ENCODE measurements around the gene SAA1.
"Not testable (repeated sequence)": the region's sequence is repeated elsewhere in the genome, so short reads cannot be mapped to it uniquely, and the experiment has no call there.

SAA1 gene

DNA sequence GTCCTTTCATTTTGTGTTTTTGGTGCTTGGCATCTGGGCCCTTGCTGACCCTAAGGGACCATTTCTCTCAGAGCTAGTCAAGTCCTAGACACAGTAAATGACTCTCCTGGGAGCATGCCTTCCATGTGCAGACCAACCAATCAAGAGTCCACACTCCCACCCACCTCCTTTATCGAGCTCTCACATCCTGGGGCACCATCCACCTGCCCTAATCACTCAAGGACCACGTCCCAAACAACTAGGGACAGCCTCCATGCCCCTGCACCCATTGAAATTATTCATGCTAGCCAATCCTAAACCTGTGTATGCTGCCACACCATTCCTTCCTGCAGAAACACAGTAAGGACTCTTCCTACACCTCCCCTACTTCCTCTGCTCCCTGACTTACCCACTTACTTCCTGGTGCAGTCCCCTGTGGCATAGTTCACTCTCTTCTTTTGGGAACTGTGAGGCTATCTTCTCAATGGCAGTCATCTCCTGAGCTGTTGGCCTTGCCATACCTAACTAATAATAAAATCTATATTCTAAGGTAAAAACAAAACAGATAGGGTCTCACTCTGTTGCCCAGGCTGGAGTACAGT is 11.2 kb upstream of the SAA1 start:
- no peak for DNase-seq

DNA sequence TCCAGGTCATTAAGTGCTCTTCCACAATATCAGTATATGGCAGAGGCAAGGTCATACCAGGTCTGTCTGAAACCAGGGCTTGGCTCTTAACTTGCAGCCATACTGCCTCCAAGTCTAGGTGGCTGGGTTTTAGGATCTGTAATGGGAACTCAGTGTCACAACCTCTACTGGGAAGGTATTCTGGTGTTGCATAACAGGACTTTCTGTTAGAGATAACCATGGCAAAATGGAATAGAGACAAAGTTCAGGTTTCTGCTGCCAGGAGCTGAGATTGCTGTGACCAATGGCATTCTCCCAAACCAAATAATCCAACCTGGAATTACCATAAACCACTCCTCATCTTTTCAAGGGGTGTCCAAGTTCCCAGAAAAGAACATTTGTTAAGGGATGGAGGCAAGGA is 6.8 kb upstream of the SAA1 start:
- no peak for DNase-seq

DNA sequence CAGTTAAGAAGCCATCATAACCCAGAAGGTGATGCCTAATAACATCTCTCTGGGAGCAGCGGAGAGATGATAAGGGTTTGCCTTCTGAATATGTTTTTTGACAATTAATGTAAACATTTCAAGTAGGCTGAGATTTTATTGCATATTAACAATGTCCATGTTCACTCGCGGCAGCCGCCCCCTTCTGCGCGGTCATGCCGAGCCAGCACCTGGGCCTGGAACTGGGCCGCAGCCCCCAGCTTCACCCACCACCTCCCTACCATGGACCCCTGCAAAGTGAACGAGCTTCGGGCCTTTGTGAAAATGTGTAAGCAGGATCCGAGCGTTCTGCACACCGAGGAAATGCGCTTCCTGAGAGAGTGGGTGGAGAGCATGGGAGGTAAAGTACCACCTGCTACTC is 4.3 kb upstream of the SAA1 start:
- no peak for DNase-seq

DNA sequence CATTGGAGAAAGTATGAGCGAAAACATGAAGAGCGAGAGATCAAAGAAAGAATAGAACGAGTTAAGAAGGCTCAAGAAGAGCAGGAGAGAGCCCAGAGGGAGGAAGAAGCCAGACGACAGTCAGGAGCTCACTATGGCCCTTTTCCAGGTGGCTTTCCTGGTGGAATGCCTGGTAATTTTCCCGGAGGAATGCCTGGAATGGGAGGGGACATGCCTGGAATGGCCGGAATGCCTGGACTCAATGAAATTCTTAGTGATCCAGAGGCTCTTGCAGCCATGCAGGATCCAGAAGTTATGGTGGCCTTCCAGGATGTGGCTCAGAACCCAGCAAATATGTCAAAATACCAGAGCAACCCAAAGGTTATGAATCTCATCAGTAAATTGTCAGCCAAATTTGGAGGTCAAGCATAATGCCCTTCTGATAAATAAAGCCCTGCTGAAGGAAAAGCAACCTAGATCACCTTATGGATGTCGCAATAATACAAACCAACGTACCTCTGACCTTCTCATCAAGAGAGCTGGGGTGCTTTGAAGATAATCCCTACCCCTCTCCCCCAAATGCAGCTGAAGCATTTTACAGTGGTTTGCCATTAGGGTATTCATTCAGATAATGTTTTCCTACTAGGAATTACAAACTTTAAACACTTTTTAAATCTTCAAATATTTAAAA is 3.2 kb upstream of the SAA1 start:
- not testable (repeated sequence) for DNase-seq

DNA sequence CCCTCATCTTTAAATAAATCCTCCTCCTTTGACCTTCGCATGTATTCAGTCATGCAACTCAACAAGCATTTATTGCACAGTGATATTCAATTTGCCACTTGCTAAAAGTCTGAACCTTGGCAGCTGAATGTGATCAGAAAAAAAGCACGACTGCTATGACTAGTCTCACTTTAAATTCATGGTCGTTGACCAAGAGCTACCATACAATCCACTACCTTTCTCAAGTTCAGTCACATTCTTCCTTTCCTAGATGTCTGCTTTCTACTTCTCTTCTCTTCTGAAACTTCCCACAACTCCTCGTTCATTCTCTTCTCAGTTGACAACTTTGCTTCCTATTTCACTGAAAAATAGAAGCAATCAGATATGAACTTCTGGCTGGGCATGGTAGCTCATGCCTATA is 2.0 kb upstream of the SAA1 start:
- DNase-seq = no peak

DNA sequence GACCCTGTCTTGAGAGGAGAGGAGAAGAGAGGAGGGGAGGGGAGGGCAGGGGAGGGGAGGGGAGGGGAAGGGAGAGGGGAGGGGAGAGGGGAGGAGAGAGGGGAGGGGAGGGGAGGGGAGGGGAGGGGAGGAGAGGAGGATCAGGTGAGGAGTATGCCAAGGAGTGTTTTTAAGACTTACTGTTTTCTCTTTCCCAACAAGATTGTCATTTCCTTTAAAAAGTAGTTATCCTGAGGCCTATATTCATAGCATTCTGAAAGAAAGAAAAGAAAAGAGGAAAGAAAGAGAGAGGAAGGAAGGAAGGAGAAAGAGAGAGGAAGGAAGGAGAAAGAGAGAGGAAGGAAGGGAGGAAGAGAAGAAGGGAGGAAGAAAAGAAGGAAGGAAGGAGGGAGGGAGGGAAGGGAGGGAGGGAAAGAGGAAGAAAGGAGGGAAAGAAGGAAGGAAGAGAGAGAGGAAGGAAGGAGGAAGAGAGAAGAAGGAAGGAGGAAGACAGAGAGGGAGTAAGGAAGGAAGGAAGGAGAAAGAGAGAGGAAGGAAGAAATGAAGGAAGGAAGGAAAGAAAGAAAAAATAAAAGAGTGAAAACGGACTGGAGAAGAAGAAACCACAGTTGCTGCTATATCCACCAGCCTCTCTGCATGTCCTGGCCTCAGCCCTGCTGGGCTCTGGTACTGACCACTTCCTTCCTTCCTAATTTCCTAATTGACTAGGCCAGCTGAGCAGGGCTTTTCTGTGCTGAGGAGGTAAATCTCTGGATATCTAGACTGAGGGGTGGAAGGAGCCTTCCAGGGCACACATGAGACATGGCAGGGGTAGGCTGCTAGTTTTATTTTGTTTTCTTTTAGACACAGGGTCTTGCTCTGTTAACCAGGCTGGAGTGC is 1.1 kb upstream of the SAA1 start:
- DNase-seq = no peak

DNA sequence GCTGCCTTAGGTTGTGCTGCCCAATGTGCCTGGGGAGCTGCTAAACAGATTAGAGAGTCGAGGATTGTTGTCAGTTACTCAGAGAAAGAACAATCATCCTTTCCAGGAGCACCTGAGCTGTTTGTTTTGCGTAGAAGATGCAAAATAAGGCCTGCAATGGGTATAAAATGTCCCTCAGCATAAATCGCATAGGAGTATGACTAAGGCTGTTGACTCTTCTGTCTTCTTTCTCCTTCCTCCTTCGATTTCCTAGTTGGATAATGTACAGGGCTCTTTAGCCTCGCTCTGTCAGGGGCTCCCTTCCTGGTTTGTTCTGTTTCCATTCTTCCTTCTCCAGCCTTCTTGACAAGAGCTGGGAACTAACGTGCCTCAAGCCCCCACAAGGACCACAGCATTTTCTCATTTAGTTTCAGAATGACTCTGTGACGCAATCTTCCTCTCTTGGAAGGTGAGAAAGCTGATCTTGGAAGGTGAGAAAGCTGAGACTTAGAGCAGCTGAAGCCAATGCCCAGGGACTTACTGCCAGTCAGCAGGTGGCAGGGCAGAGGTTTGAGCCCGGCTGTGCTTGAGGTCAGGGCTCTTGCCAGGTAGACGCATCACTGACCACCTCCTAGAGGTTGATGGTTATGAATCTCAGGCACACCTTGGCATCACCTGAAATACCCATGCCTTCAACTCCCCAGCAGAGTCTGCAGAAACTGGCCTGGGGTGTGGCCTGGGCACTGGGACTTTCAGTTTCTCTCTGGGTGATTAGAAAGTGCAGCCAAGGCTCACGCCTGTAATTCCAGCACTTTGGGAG is 1.5 kb downstream of the SAA1 start:
- DNase-seq = not testable (repeated sequence)

DNA sequence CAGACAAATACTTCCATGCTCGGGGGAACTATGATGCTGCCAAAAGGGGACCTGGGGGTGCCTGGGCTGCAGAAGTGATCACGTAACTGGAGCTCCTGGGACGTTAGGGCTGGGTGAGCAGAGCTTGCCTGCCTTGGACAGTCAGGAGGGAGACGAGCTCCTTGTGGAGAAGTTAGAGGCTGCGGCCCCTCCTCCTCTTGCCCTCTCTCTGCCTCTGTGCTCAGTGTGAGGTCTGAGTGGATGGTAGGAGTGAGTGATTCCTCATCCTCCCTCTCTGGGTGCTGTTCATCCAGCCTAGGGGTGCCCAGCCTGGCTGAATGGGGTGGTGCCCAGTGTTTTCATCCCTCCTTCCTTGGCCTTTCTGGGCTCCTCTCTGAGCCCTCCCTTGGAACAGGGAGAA is 3.2 kb downstream of the SAA1 start:
- not testable (repeated sequence) for DNase-seq

DNA sequence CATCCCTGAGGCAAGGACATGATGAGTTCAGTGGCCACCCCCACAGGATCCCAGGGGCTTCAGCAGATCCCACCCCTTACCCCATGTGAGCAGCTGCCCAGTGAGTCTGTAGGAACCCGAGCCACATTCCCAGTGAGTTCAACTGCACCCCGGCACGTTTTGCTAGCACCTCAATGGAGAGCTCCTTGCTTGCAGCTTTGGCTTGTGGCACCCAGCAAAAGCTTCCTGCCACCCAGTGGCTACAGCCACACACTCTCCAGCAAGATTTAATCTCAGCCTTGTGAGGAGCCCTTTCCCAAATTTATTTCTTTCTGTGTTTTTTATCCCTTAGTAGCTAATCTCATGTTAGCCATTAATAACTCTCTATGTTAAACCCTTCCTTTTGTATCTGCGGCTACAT is 4.0 kb downstream of the SAA1 start:
- no peak for DNase-seq

DNA sequence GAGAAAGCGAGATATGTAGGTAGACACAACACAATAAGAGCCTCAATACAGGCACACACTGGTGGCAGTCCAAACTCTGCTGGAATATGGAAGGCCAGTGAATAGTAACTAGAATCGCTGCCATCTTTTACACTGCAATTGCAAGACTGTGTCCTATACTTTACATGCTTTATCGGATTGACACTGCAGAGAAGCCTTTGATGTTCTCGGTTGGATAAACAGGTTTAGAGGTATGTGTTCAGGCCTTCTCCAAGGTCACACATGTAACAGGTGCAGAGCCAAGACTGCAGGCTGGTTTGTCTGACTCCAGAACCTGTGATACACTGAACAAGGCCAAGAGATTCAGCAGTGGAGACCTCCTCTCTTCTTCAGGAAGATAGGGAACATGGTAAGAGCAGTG is 5.1 kb downstream of the SAA1 start:
- DNase-seq = no peak

DNA sequence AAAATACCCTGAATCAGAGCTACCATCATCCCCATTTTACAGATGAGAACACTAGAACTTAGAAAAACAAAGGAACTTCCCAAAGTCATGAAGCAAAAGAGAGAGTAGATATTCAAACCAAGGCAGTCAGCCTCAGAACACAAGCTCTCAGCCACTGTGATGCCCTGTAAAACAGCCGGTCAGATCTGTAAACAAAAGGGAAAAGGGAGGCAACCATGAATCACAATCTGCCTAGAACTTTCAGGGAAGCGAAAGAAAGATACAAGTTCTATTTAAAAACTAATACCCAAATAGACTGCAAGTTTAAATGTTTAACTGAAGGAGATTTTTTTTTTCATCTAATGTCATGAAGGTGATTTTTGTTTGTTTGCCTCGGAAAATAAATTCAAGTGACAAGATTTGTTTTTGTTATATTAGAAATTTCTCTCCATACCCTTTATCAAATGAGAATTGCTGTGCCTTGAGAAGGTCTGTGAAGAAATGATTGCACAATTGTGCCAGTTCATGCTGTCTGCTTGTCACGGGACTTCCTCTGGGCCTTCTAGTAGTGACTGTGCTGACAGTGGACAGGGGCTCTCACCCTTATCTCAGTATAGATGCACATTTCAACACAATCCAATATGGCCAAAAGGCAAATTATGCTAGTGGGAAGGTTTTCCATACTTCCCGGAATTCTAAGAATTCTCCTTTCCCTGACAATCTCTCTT is 11.7 kb downstream of the SAA1 start:
- peak in 3 of 56 donors; percentile 3 to 32 (median 4) for DNase-seq

DNA sequence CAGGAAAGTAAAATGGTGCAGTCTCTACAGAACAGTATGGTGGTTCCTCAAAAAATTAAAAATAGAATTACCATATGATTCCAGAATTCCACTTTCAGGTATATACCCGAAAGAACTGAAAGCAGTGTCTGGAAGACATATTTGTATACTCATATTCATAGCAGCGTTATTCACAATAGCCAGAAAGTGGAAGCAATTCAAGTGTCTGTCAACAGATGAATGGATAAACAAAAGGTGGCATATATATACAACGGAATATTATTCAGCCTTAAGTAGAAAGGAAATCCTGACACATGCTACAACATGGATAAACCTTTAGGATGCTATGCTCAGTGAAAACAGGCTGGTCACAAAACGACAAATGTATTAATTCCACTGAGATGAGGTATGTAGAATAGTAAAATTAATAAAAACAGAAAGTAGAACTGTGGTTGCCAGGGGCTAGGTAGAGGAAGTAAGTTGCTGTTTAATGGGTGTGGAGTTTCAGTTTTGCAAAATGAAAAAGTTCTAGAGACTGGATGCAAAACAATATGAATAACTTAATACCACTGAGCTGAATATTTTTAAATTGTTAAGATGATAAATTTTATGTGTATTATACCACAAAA is 14.5 kb downstream of the SAA1 start:
- no peak for DNase-seq

DNA sequence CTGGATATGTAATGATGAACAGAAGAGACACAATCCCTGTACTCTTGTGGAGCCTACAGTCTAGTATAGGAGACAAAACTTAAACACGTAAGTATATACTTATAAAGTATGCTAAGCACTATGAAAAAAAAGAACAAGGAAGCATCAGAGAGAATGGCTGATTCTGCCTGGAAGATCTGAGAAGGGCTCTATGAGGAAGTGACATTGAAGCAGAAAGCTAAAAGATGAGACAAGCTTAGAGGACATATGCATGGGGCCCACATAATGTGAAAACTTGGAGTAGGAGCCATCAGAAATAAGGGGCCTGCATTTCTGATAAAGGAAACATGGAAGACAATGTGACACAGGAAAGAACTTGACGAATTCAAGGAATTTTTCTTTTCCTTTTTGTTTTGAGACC is 16.6 kb downstream of the SAA1 start:
- DNase-seq = no peak

DNA sequence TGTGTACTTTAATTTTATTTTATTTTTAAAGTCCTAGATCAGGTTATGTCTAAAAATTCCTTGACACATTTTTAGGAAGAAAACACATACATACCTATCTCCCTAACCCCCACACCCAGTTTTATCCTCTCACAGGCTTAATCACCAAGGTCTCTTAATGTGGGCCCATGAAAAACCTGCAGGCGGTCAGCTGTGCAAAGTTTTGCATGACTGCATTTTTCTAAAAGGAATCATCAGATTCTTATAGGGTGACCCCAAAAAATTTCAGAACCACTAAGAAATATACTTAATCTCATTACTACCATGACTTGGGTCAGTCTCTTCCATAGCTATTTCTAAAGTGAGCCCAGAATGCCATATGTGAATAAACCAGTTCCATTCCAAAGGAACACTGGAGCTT is 19.8 kb downstream of the SAA1 start:
- DNase-seq = no peak

DNA sequence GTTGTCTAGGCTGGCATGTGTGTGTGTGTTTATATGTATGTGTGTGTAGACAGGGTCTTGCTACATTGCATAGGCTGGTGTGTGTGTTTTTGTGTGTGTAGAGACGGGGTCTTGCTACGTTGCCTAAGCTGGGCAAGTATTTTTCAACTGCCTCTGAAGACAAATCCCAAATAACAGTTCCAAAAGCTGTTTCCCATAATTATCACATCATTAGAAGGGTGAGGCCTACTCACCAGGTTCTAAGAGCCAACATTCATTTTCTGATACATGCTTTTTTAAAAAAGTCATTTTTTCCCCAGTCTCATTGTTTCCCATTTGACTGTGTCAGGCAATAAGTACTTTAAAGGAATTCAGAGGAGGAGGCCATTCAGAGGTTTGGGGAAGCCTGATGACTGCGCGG is 22.8 kb downstream of the SAA1 start:
- no peak for DNase-seq

DNA sequence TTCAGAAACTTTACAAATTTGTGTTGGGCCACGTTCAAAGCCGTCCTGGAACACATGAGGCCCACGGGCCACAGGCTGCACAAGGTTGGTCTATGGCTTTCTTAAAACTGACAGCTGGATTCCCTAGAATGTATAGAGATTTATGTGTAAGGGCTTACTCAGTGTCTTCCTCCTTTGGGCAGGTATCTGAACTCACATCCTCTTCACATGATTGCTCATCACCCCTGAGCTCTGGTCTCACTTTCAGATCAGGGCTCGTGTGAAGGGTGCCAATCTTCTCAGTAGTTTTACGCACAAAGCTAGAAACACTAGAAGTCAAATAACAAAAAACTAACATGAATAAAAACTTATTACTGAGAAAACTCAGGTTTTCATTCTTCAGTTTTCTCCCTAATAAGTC is 28.8 kb downstream of the SAA1 start:
- no peak for DNase-seq

DNA sequence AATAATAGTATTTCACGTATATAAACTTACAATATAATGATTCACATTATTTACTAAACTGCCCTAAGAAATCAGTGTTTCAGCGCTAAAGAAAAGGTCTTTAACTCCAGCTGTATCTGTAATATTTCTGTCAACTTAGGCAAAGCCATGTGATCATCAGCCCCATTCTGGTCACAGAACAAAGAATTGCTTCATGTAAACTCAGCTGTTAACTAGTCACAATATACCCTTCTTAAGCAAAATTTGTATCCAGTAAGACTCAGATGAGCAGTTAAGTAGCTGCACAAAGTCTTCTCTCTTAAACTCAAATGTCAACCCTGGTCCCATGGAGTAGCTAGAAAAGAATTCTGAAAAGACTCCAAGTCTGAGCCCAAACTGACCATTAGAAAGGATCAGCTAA is 29.3 kb downstream of the SAA1 start:
- no peak for DNase-seq

DNA sequence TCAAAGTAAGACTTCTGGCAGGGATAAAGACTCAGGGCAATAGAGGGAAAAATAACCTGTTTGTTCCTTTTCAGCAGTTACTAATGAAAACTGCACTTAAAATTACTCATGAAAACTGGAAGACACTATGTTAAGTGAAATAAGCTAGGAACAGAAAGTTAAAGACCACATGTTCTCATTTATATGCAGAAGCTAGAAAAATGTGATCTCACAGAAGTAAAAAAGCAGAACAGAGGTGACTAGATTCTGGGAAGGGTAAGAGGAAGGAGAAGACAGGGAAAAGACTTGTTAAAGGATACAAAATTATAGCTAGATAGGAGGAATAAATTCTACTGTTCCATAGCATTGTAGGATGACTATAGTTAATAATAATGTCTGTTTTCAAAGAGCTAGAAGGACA is 33.7 kb downstream of the SAA1 start:
- DNase-seq = no peak

DNA sequence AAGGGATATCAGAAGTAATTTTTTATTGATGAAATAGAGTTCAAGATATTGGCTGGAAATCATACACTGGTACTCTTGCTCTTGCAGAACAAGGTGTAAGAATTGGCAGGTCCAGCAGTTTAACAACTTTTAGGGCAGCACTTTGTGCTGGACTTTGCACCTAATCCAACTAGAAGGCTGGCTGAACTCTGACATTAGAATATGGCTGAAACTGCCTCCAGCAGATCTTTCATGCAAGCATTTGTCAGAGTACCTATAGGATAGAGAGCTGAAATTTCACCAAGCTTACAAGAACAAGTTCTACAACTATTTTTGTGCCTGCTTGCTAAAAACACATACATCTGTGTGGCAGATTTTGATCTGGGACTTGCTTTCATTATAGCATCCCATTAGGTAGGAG is 38.7 kb downstream of the SAA1 start:
- DNase-seq = no peak

DNA sequence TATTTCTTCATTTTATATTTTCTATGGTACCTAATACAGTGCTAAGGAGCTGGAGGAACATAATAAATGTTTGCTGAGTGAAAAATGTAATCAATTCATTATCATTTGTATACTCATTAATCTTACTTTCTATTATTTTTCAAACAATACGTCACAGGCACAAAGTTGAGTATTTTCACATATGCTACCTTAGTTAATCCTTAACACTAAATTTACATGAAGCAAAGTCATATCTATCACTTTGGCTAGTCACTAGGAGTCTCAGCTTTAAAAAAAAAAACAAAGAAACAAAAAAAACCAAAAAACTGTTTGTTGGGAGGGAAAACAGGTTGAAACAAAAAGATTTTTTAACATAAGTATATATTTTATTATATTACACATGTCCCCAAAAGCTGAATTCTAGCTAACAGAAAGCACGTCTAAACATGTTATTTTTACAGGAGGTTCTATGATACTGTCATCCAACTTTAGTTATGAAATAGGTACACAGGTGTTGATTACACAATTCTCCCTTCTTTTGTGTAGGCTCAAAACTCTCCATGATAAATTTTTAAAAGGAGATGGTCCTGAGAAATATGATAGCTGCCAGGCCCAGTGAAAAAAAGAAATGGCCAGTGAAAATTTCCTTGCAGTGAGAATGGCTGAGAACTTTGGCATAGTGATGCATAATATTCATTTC is 41.5 kb downstream of the SAA1 start:
- DNase-seq = no peak

Measured in nucleus accumbens (tissue), 56 donors.